Upper lobe of left lung (tissue), 6 donors: ENCODE measurements around the gene ZCCHC18. TPM values are rescaled to one million over a fixed set of nuclear protein-coding genes. Genes with fewer than 3 reads are reported as not detected.

Experiments
- ATAC-seq, 2 donors: fragments of 200-7000 bp; cut with Tn5 transposase; one replicate each; pipeline ENCODE4 v1.9.1; 2022; ENCODE audit warnings: mild to moderate bottlenecking in 2 of 2, moderate library complexity in 2 of 2; ENCODE audit not compliant: low FRiP score in 2 of 2
- DNase-seq, 2 donors: peaks; one replicate each; pipeline ENCODE4 v3.0.0-alpha.2; 2019 to 2020
- H3K27ac ChIP-seq, 4 donors: fragments of 200-600 bp; sonication (generic); one replicate each; pipeline ENCODE4 v1.5.1; 2016 to 2019
- H3K27me3 ChIP-seq, 4 donors: fragments of 200-600 bp; sonication (generic); one replicate each; pipeline ENCODE4 v1.5.1; 2017 to 2019
- H3K36me3 ChIP-seq, 4 donors: fragments of 200-600 bp; sonication (generic); one replicate each; pipeline ENCODE4 v1.5.1; 2016 to 2019
- H3K4me1 ChIP-seq, 4 donors: fragments of 200-600 bp; sonication (generic); one replicate each; pipeline ENCODE4 v1.5.1; 2018 to 2019
- H3K4me3 ChIP-seq, 4 donors: fragments of 200-600 bp; sonication (generic); one replicate each; pipeline ENCODE4 v1.5.1; 2017 to 2019; ENCODE audit warnings: mild to moderate bottlenecking in 2 of 4, moderate library complexity in 1 of 4
- H3K9me3 ChIP-seq, 4 donors: fragments of 200-600 bp; sonication (generic); one replicate each; pipeline ENCODE4 v1.5.1; 2018 to 2019
- CTCF ChIP-seq, 6 experiments: fragments of 450-650 bp in 4 of 6; fragments of 200-600 bp in 2 of 6; sonication (generic) in 2 of 6; IDR thresholded peaks; one replicate each; pipeline ENCODE4 v1.5.1; 2016 to 2019; ENCODE audit warnings: antibody characterized with exemption in 6 of 6
- EP300 ChIP-seq, 4 donors: sonication (generic); formaldehyde crosslinking; IDR thresholded peaks; one replicate each; pipeline ENCODE4 v1.5.1; 2017; ENCODE audit warnings: antibody characterized with exemption in 4 of 4, control low read depth in 2 of 4
- POLR2A ChIP-seq, 4 donors: fragments of 450-650 bp; IDR thresholded peaks; one replicate each; pipeline ENCODE4 v1.5.1; 2016 to 2017; ENCODE audit warnings: antibody characterized with exemption in 4 of 4, mild to moderate bottlenecking in 2 of 4
- POLR2AphosphoS5 ChIP-seq, 2 donors: sonication (generic); formaldehyde crosslinking; IDR thresholded peaks; one replicate each; pipeline ENCODE4 v1.5.1; 2017; ENCODE audit warnings: antibody characterized with exemption in 2 of 2
- WGBS, 2 donors: methylation state at CpG; one replicate each; pipeline ENCODE4 v1.1.5; 2017 to 2018; 5-methylcytosine and 5-hydroxymethylcytosine counted together
- total RNA-seq, 6 donors: library from RNA; depleted of rRNA in 4 of 6; stranded (reverse); fragments of >200 nt in 4 of 6; gene quantifications; one replicate each; pipeline versions ENCODE4 v1.1.0 to v1.2.1, GENCODE V29; 2016 to 2021
- donor health status: DM: no; HTN: no; CAD: no; lungs with moderate emphysema.
- donor health status: DM: no; HTN: yes; CAD: no; lungs with severe emphysema.

ZCCHC18 gene
- total RNA-seq, 6 donors from 2014 or later, result 0.15 to 45.1 (median 0.26) TPM; not detected in 1

GRCh38 chrX:104135677-104136076 lies 23.4 kb downstream of the ZCCHC18 start:
- Histone ChIP-seq H3K27me3 (no peaks in the 10 kb centered on the region), H3K9me3 (no peaks in the 10 kb centered on the region), H3K4me3 (no peak overlapping the region), H3K36me3 (peaks cover 0 to 3% (median 0%) of the 10 kb centered on the region in 4 donors), H3K27ac (no peak overlapping the region), H3K4me1 (peaks cover 0 to 6% (median 0%) of the 10 kb centered on the region in 4 donors)
- TF ChIP-seq POLR2A (IDR thresholded peaks at IDR 0.05), result no peak
- TF ChIP-seq CTCF (IDR thresholded peaks at IDR 0.05), result no peak
- 74 to 93% methylated on average over 1 of the region's 1 CpG for WGBS, 2 donors
- ATAC-seq (no peak), DNase-seq (no peak)

- DNase-seq, result peak in 1 of 2 donors; percentile 65
- peak; percentile 80 to 93 for ATAC-seq
- Histone ChIP-seq H3K36me3 (no peaks in the 10 kb centered on the region), H3K4me1 (peaks cover 0 to 6% (median 0%) of the 10 kb centered on the region in 4 donors), H3K27ac (no peak overlapping the region), H3K4me3 (peak overlapping the region in 2 of 4 donors; percentile 34 to 38), H3K9me3 (no peaks in the 10 kb centered on the region), H3K27me3 (no peaks in the 10 kb centered on the region)
- WGBS, 2 donors, result 28 to 30% methylated on average over 8 to 10 of the region's 10 CpGs
- no peak for TF ChIP-seq POLR2AphosphoS5 (IDR thresholded peaks at IDR 0.05)
- no peak for TF ChIP-seq POLR2A (IDR thresholded peaks at IDR 0.05)
- TF ChIP-seq CTCF (IDR thresholded peaks at IDR 0.05), result peak; percentile 50 to 69 (median 62)
- TF ChIP-seq EP300 (IDR thresholded peaks at IDR 0.05), result no peak
These were observed 24.1 kb downstream of the ZCCHC18 start for GRCh38 chrX:104136241-104137019.

GRCh38 chrX:104137496-104137895 lies 25.2 kb downstream of the ZCCHC18 start:
- no peaks in the 10 kb centered on the region for H3K27me3 ChIP-seq
- H3K9me3 ChIP-seq, result no peaks in the 10 kb centered on the region
- H3K27ac ChIP-seq, result no peak overlapping the region

GRCh38 chrX:104141087-104141760 lies 28.9 kb downstream of the ZCCHC18 start:
- DNase-seq (no peak), ATAC-seq (no peak)
- Histone ChIP-seq H3K9me3 (no peaks in the 10 kb centered on the region), H3K4me1 (peaks cover 0 to 4% (median 0%) of the 10 kb centered on the region in 4 donors), H3K27ac (no peak overlapping the region), H3K36me3 (no peaks in the 10 kb centered on the region), H3K4me3 (no peak overlapping the region), H3K27me3 (no peaks in the 10 kb centered on the region)
- TF ChIP-seq POLR2AphosphoS5 (IDR thresholded peaks at IDR 0.05) (no peak), CTCF (IDR thresholded peaks at IDR 0.05) (no peak), POLR2A (IDR thresholded peaks at IDR 0.05) (no peak), EP300 (IDR thresholded peaks at IDR 0.05) (no peak)
- WGBS, 2 donors, result 88 to 97% methylated on average over 7 to 8 of the region's 8 CpGs

More at GRCh38 chrX:104137496-104137895, 25.2 kb downstream of the ZCCHC18 start:
- 80 to 84% methylated on average over 3 of the region's 3 CpGs for WGBS, 2 donors
- ATAC-seq (no peak), DNase-seq (no peak)
- no peak overlapping the region for H3K4me3 ChIP-seq
- TF ChIP-seq EP300 (IDR thresholded peaks at IDR 0.05), result no peak
- H3K4me1 ChIP-seq, result peaks cover 0 to 6% (median 0%) of the 10 kb centered on the region in 4 donors
- H3K36me3 ChIP-seq, result no peaks in the 10 kb centered on the region

- DNase-seq (no peak), ATAC-seq (no peak)
- Histone ChIP-seq H3K27ac (no peak overlapping the region), H3K9me3 (no peaks in the 10 kb centered on the region), H3K27me3 (no peaks in the 10 kb centered on the region), H3K4me1 (peaks cover 0 to 9% (median 2%) of the 10 kb centered on the region in 4 donors), H3K4me3 (no peak overlapping the region), H3K36me3 (no peaks in the 10 kb centered on the region)
- whole genome bisulfite sequencing, 2 donors, result 28 to 50% methylated on average over 1 of the region's 1 CpG
- no peak for TF ChIP-seq CTCF (IDR thresholded peaks at IDR 0.05)
- TF ChIP-seq POLR2AphosphoS5 (IDR thresholded peaks at IDR 0.05), result no peak
- no peak for TF ChIP-seq EP300 (IDR thresholded peaks at IDR 0.05)
- no peak for TF ChIP-seq POLR2A (IDR thresholded peaks at IDR 0.05)
These were observed 38.7 kb downstream of the ZCCHC18 start for GRCh38 chrX:104151037-104151436.
